MM.1S (cell line): Measurements from ENCODE around the gene EIF4B.

ENCODE experiments used
- EZH2 ChIP-seq: fragments of 300-600 bp; sonication (generic); optimal IDR thresholded peaks from 2 replicates; pipeline ENCODE3; 2017; ENCODE audit warnings: low read depth, mild to moderate bottlenecking, antibody characterized with exemption, low read length, mixed read lengths
- EZH2phosphoT487 ChIP-seq: fragments of 300-600 bp; sonication (generic); IDR thresholded peaks from 2 replicates; pipeline ENCODE4 v1.6.1; 2018; ENCODE audit warnings: antibody characterized with exemption, low read length
- TF ChIP-seq, protein P1 (sequence below): fragments of 300-600 bp; sonication (generic); IDR thresholded peaks from 2 replicates; pipeline ENCODE4 v1.5.1; 2016; ENCODE audit warnings: antibody characterized with exemption, low read length, mixed read lengths

DNA sequence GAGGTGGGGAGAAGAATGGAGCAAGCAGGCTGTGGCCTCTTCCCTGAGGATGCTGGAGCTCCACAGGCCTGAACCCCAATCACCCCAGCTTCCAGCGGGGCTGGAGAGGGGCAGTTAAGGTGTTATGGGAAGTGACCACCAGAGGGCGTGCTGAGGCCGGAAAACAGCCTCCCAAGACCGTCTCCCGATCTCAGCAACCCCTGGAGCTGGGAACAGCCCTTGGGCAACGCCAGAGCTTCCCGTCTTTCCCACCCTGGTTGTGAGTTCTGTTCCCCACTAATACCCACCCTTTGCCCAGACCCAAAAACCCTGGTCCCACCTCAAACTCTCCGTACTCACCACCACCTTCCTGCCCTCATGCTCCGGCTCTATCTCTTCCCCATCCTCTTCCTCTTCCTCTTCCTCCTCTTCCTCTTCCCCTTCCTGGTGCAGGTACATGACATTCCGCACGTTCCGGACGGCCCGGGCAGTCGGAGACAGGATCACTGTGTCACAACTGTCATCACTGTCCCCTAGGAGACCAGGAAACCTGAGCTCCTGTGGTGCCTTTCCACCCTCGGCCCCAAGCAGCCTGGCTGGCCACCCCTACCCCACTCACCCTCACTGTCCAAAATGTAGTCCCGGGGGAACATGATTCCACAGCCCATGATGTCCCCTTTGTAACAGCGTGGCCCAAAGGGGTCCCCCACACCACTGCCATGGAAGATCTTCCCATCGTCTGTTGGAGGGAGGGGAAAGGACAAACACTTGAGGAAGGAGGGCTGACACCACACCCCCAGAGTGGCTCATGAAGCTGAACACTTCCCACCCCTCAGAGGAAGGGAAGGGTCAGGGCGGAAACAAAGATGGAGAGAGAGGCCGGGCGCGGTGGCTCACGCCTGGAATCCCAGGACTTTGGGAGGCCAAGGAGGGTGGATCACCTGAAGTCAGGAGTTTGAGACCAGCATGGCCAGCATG, 60.0 kb downstream of the EIF4B start:
- TF ChIP-seq, protein P1, sequence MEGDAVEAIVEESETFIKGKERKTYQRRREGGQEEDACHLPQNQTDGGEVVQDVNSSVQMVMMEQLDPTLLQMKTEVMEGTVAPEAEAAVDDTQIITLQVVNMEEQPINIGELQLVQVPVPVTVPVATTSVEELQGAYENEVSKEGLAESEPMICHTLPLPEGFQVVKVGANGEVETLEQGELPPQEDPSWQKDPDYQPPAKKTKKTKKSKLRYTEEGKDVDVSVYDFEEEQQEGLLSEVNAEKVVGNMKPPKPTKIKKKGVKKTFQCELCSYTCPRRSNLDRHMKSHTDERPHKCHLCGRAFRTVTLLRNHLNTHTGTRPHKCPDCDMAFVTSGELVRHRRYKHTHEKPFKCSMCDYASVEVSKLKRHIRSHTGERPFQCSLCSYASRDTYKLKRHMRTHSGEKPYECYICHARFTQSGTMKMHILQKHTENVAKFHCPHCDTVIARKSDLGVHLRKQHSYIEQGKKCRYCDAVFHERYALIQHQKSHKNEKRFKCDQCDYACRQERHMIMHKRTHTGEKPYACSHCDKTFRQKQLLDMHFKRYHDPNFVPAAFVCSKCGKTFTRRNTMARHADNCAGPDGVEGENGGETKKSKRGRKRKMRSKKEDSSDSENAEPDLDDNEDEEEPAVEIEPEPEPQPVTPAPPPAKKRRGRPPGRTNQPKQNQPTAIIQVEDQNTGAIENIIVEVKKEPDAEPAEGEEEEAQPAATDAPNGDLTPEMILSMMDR, result peak; percentile 83
- TF ChIP-seq EZH2, result no peak
- no peak for TF ChIP-seq EZH2phosphoT487
